ENCODE results near the gene SF3B6. TPM values are rescaled to one million over a fixed set of nuclear protein-coding genes. Genes with fewer than 3 reads are reported as not detected.

SF3B6 gene
- total and polyA plus RNA-seq, 2 of the 4 experiments (the other 2 are of a cell fraction), result 143 to 191 TPM

- Histone ChIP-seq H2BK20ac (ENCODE audit: low read depth, low read length) (no peak overlapping the region), H3K9ac (ENCODE audit: low read depth, low read length) (no peak overlapping the region; the same call in 1 of the 2 replicates), H3K4me2 (ENCODE audit: low read depth, low read length) (no peak overlapping the region), H2AK9ac (replicated peaks; ENCODE audit: low read depth, low read length, poor library complexity) (no peak overlapping the region), H3K56ac (ENCODE audit: extremely low read depth, insufficient read depth, low read length) (no peak overlapping the region), H3K18ac (ENCODE audit: low read depth, low read length) (no peak overlapping the region), H2AFZ (replicated peaks; ENCODE audit: low read length, poor library complexity) (no peak overlapping the region), H3K9me3 (ENCODE audit: control insufficient read depth, insufficient read depth, low read length) (no peaks in the 10 kb centered on the region), H3K9me1 (ENCODE audit: insufficient read depth, low read length) (peaks cover 14% of the 10 kb centered on the region), H4K5ac (ENCODE audit: low read depth, low read length) (no peak overlapping the region), H4K8ac (ENCODE audit: low read depth in 2 of 2, low read length in 2 of 2) (no peak overlapping the region), H3K27me3 (ENCODE audit: control insufficient read depth, insufficient read depth, low read length) (no peaks in the 10 kb centered on the region), H2AK5ac (ENCODE audit: low read depth, low read length) (no peak overlapping the region), H3K36me3 (ENCODE audit: control insufficient read depth, insufficient read depth, low read length) (peaks cover 23% of the 10 kb centered on the region), H3K4me1 (ENCODE audit: control insufficient read depth, insufficient read depth, low read length) (peaks cover 4% of the 10 kb centered on the region), H2BK5ac (ENCODE audit: low read depth, low read length, poor library complexity, severe bottlenecking) (no peak overlapping the region), H4K20me1 (ENCODE audit: insufficient read depth, low read length) (no peaks in the 10 kb centered on the region; the same call in 1 of the 2 replicates), H3K14ac (replicated peaks; ENCODE audit: low read depth, low read length) (no peak overlapping the region), H3K27ac (ENCODE audit: insufficient read depth, low read length) (no peak overlapping the region), H3K79me1 (ENCODE audit: low read depth in 1 of 2, low read length in 2 of 2) (peaks cover 2 to 19% of the 10 kb centered on the region in 2 experiments; a peak in 3 of 4 replicates), H3K4me3 (ENCODE audit: insufficient read depth, low read depth, low read length) (no peak overlapping the region), H2BK15ac (ENCODE audit: low read depth, low read length) (no peak overlapping the region), H4K91ac (ENCODE audit: insufficient read depth, low read depth, low read length) (no peak overlapping the region), H3K23ac (ENCODE audit: low read depth, low read length) (no peak overlapping the region), H3K4ac (ENCODE audit: low read depth, low read length) (no peak overlapping the region), H2BK120ac (ENCODE audit: low read depth, low read length) (no peak overlapping the region)
- no peak for DNase-seq
- CTCF ChIA-PET, result interaction anchor here (0.6 kb wide), 2 partner anchors 45 to 86 kb away, joined by 4 to 7 read pairs; partner anchors contain the start of gene UBXN2A
- WGBS, 2 experiments (ENCODE audit: extremely low coverage in 2 of 2, insufficient read length in 1 of 2), result no CpG with 5 or more reads among the region's 2 CpGs
- no peak for ATAC-seq (ENCODE audit: low read depth)
- POLR2A ChIA-PET (ENCODE audit: unreplicated experiment), result no interaction called here
- no TSS peak for BruUV-seq (replicated peaks)
- in situ Hi-C loops (cut with MboI; ENCODE audit: low sequenced_read_pairs), result no loop called here
- TF ChIP-seq FOS (IDR thresholded peaks at IDR 0.05; ENCODE audit: low read depth, low read length), result no peak
- no peak for TF ChIP-seq USF2 (IDR thresholded peaks at IDR 0.05; ENCODE audit: low read depth, low read length)
- TF ChIP-seq BHLHE40 (IDR thresholded peaks at IDR 0.05; ENCODE audit: low read depth, low read length), result no peak
- dilution Hi-C loops (cut with HindIII; ENCODE audit: low sequenced_read_pairs, unreplicated experiment), result no loop called here
- intact Hi-C loops (cut with micrococcal nuclease), result no loop called here
Observed at GRCh38 chr2:24026233-24026632, 49.9 kb downstream of the SF3B6 start.
